HepG2 (cell line): ENCODE results near the gene BEST2. TPM values are rescaled to one million over a fixed set of nuclear protein-coding genes. Genes with fewer than 3 reads are reported as not detected.

Experiments
- ATRX ChIP-seq: sonication (generic); formaldehyde crosslinking; IDR thresholded peaks from 2 replicates; pipeline ENCODE4 v1.4.0; 2020; ENCODE audit warnings: missing genetic modification reagents, borderline replicate concordance
- DMAP1 ChIP-seq: IDR thresholded peaks from 2 replicates; pipeline ENCODE4 v1.6.1; 2016
- ERF ChIP-seq: IDR thresholded peaks from 2 replicates; pipeline ENCODE4 v1.6.1; 2018; ENCODE audit warnings: missing biosample characterization, missing genetic modification reagents
- FOXJ3 ChIP-seq: sonication (generic); formaldehyde crosslinking; IDR thresholded peaks from 2 replicates; pipeline ENCODE4 v1.4.0; 2020; ENCODE audit warnings: missing genetic modification reagents, mild to moderate bottlenecking, borderline replicate concordance
- FOXP1 ChIP-seq, 2 experiments: fragments of 450-650 bp in 1 of 2; IDR thresholded peaks; 2 replicates each; pipeline ENCODE4 v1.6.1; 2017 to 2018; ENCODE audit warnings: antibody characterized with exemption in 1 of 2
- GFI1 ChIP-seq: sonication (generic); formaldehyde crosslinking; IDR thresholded peaks from 2 replicates; pipeline ENCODE4 v1.5.0; 2020; ENCODE audit warnings: missing genetic modification reagents, mild to moderate bottlenecking, borderline replicate concordance
- NR3C1 ChIP-seq: sonication (generic); formaldehyde crosslinking; IDR thresholded peaks from 2 replicates; pipeline ENCODE4 v1.4.0; 2020; ENCODE audit warnings: missing genetic modification reagents
- NRL ChIP-seq: sonication (generic); formaldehyde crosslinking; IDR thresholded peaks from 2 replicates; pipeline ENCODE4 v1.5.0; 2020; ENCODE audit warnings: missing genetic modification reagents, mild to moderate bottlenecking, moderate library complexity, borderline replicate concordance
- RAD21 ChIP-seq: fragments of 450-650 bp; formaldehyde crosslinking; IDR thresholded peaks from 2 replicates; pipeline ENCODE4 v1.5.0; 2020; ENCODE audit warnings: mild to moderate bottlenecking
- SMAD9 ChIP-seq: sonication (generic); formaldehyde crosslinking; IDR thresholded peaks from 2 replicates; pipeline ENCODE4 v1.5.1; 2020; ENCODE audit warnings: mild to moderate bottlenecking, missing genetic modification reagents
- YEATS2 ChIP-seq: sonication (generic); formaldehyde crosslinking; IDR thresholded peaks from 2 replicates; pipeline ENCODE4 v1.4.0; 2020; ENCODE audit warnings: missing genetic modification reagents, borderline replicate concordance
- ZMAT3 ChIP-seq: sonication (generic); formaldehyde crosslinking; conservative IDR thresholded peaks from 2 replicates; pipeline ENCODE4 v1.7.0; 2021; ENCODE audit warnings: missing genetic modification reagents
- ZNF136 ChIP-seq: sonication (generic); formaldehyde crosslinking; IDR thresholded peaks from 2 replicates; pipeline ENCODE4 v1.8.1; 2022; ENCODE audit warnings: low read depth, mild to moderate bottlenecking, moderate library complexity, missing genetic modification reagents
- ZNF33A ChIP-seq: sonication (generic); formaldehyde crosslinking; IDR thresholded peaks from 2 replicates; pipeline ENCODE4 v1.5.1; 2020; ENCODE audit warnings: missing genetic modification reagents, mild to moderate bottlenecking, moderate library complexity, borderline replicate concordance
- ZNF670 ChIP-seq: sonication (generic); formaldehyde crosslinking; IDR thresholded peaks from 2 replicates; pipeline ENCODE4 v1.8.0; 2022; ENCODE audit warnings: mild to moderate bottlenecking, missing genetic modification reagents, borderline replicate concordance
- ZNF777 ChIP-seq: sonication (generic); formaldehyde crosslinking; IDR thresholded peaks from 2 replicates; pipeline ENCODE4 v1.4.0; 2020; ENCODE audit warnings: missing genetic modification reagents
- polyA plus RNA-seq, 8 experiments: library from polyadenylated mRNA; depleted of rRNA in 3 of 8; stranded (reverse) in 7 of 8; unstranded in 1 of 8; fragments of >200 nt; fragmentation: Illumina TruSeq in 4 of 8; extraction: Trizol in 4 of 8; gene quantifications; 2 replicates each; pipeline versions ENCODE4 v1.2.1 to v1.2.3, GENCODE V29; 2011 to 2016; ENCODE audit warnings: low read depth in 4 of 8, missing spikeins in 1 of 8, mixed read lengths in 1 of 8; ENCODE audit not compliant: insufficient read depth in 1 of 8
- total RNA-seq, 5 experiments: library from RNA; depleted of rRNA; stranded (reverse); fragments of >200 nt; fragmentation: Illumina TruSeq; extraction: Trizol; gene quantifications; 2 replicates each; pipeline ENCODE4 v1.2.3, GENCODE V29; 2016; ENCODE audit warnings: low read depth in 1 of 5
- TF ChIP-seq, protein P1 (sequence below): sonication (generic); formaldehyde crosslinking; IDR thresholded peaks from 2 replicates; pipeline ENCODE4; 2020; ENCODE audit warnings: missing genetic modification reagents, mild to moderate bottlenecking, borderline replicate concordance
- TF ChIP-seq, protein P2 (sequence below): sonication (generic); formaldehyde crosslinking; IDR thresholded peaks from 2 replicates; pipeline ENCODE4 v1.4.0; 2020; ENCODE audit warnings: missing genetic modification reagents
- TF ChIP-seq, protein P3 (sequence below): fragments of 450-650 bp; IDR thresholded peaks from 2 replicates; pipeline ENCODE4 v1.6.1; 2016
- TF ChIP-seq, protein P4 (sequence below): sonication (generic); formaldehyde crosslinking; IDR thresholded peaks from 2 replicates; pipeline ENCODE4 v1.4.0; 2020; ENCODE audit warnings: mild to moderate bottlenecking, missing genetic modification reagents

The BEST2 gene
- total and polyA plus RNA-seq, 2 of the 13 experiments (the other 11 are each of a cell fraction or from before 2014, with no cell fraction given) = not detected

DNA sequence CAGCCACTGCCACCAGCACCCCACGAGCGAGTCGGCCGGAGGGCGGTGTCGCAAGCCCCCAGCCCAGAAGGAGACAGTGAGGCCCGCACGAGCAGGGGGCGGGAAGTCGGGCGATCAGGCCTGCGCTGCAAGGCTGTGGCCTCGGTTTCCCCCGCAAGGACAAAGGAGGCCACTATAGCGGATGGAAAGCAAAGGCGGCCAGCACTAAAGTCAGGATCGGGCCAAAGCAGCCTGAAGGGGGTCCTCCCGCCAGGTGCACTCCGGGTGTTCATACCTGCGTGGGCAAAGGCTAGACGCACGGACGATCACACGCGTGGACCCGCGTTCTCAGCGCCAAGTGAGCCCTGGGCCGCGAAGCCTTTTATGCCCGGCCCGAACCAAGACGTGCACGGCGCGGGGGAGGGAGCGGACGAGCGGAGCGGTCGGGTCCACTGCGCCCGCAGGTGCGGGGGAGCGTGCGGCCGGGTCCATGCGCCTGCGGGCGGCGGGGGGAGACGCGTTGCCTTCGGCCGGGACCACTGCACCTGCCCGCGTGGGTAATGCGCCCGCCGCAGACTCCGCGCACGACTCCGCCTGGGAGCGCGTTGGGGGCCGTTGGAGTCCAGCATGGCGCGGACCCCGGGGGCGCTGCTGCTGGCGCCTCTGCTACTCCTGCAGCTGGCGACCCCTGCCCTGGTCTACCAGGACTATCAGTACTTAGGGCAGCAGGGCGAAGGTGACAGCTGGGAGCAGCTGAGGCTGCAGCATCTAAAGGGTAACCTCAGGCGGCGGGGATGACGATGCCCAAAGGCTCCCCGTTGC lies 50.1 kb downstream of the BEST2 start, which contains the start of the genes PRDX2 and THSD8 (continued):
- peak; percentile 63; the same call in 1 of the 2 replicates for TF ChIP-seq GFI1 (CRISPR knock-in tag)
- TF ChIP-seq ERF = peak; percentile 60
- peak; percentile 31 for TF ChIP-seq RAD21 (CRISPR knock-in tag)
- peak; percentile 95 for TF ChIP-seq ZNF670 (CRISPR knock-in tag)
- TF ChIP-seq YEATS2 (CRISPR knock-in tag) = peak; percentile 54
- TF ChIP-seq ATRX (CRISPR knock-in tag) = no peak
- no peak for TF ChIP-seq SMAD9 (CRISPR knock-in tag)
- TF ChIP-seq DMAP1 (CRISPR knock-in tag) = peak; percentile 61; the same call in 1 of the 2 replicates
- peak; percentile 82; the same call in 1 of the 2 replicates for TF ChIP-seq ZMAT3 (CRISPR knock-in tag)
- peak; percentile 63; the same call in 1 of the 2 replicates for TF ChIP-seq ZNF33A (CRISPR knock-in tag)
- TF ChIP-seq ZNF136 (CRISPR knock-in tag) = peak; percentile 69; the same call in 1 of the 2 replicates
- no peak for TF ChIP-seq FOXJ3
- TF ChIP-seq, protein P1, sequence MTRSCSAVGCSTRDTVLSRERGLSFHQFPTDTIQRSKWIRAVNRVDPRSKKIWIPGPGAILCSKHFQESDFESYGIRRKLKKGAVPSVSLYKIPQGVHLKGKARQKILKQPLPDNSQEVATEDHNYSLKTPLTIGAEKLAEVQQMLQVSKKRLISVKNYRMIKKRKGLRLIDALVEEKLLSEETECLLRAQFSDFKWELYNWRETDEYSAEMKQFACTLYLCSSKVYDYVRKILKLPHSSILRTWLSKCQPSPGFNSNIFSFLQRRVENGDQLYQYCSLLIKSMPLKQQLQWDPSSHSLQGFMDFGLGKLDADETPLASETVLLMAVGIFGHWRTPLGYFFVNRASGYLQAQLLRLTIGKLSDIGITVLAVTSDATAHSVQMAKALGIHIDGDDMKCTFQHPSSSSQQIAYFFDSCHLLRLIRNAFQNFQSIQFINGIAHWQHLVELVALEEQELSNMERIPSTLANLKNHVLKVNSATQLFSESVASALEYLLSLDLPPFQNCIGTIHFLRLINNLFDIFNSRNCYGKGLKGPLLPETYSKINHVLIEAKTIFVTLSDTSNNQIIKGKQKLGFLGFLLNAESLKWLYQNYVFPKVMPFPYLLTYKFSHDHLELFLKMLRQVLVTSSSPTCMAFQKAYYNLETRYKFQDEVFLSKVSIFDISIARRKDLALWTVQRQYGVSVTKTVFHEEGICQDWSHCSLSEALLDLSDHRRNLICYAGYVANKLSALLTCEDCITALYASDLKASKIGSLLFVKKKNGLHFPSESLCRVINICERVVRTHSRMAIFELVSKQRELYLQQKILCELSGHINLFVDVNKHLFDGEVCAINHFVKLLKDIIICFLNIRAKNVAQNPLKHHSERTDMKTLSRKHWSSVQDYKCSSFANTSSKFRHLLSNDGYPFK = peak; percentile 56; the same call in 1 of the 2 replicates
- peak; percentile 82 for TF ChIP-seq ZNF777 (CRISPR knock-in tag)
- TF ChIP-seq, protein P2, sequence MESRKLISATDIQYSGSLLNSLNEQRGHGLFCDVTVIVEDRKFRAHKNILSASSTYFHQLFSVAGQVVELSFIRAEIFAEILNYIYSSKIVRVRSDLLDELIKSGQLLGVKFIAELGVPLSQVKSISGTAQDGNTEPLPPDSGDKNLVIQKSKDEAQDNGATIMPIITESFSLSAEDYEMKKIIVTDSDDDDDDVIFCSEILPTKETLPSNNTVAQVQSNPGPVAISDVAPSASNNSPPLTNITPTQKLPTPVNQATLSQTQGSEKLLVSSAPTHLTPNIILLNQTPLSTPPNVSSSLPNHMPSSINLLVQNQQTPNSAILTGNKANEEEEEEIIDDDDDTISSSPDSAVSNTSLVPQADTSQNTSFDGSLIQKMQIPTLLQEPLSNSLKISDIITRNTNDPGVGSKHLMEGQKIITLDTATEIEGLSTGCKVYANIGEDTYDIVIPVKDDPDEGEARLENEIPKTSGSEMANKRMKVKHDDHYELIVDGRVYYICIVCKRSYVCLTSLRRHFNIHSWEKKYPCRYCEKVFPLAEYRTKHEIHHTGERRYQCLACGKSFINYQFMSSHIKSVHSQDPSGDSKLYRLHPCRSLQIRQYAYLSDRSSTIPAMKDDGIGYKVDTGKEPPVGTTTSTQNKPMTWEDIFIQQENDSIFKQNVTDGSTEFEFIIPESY (CRISPR knock-in tag) = 0 out of 2 replicates have a peak, but pooled peaks have one; percentile 15
- TF ChIP-seq NRL (CRISPR knock-in tag) = peak; percentile 78; the same call in 1 of the 2 replicates
- TF ChIP-seq NR3C1 (CRISPR knock-in tag) = no peak
- TF ChIP-seq, protein P3, sequence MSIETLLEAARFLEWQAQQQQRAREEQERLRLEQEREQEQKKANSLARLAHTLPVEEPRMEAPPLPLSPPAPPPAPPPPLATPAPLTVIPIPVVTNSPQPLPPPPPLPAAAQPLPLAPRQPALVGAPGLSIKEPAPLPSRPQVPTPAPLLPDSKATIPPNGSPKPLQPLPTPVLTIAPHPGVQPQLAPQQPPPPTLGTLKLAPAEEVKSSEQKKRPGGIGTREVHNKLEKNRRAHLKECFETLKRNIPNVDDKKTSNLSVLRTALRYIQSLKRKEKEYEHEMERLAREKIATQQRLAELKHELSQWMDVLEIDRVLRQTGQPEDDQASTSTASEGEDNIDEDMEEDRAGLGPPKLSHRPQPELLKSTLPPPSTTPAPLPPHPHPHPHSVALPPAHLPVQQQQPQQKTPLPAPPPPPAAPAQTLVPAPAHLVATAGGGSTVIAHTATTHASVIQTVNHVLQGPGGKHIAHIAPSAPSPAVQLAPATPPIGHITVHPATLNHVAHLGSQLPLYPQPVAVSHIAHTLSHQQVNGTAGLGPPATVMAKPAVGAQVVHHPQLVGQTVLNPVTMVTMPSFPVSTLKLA = no peak
- TF ChIP-seq FOXP1 (IDR thresholded peaks at IDR 0.05) = no peak
- TF ChIP-seq FOXP1 (CRISPR knock-in tag; IDR thresholded peaks at IDR 0.05) = 0 out of 2 replicates have a peak, but pooled peaks have one; percentile 26
- TF ChIP-seq, protein P4, sequence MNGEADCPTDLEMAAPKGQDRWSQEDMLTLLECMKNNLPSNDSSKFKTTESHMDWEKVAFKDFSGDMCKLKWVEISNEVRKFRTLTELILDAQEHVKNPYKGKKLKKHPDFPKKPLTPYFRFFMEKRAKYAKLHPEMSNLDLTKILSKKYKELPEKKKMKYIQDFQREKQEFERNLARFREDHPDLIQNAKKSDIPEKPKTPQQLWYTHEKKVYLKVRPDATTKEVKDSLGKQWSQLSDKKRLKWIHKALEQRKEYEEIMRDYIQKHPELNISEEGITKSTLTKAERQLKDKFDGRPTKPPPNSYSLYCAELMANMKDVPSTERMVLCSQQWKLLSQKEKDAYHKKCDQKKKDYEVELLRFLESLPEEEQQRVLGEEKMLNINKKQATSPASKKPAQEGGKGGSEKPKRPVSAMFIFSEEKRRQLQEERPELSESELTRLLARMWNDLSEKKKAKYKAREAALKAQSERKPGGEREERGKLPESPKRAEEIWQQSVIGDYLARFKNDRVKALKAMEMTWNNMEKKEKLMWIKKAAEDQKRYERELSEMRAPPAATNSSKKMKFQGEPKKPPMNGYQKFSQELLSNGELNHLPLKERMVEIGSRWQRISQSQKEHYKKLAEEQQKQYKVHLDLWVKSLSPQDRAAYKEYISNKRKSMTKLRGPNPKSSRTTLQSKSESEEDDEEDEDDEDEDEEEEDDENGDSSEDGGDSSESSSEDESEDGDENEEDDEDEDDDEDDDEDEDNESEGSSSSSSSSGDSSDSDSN (CRISPR knock-in tag) = peak; percentile 85
